ENCODE results near the gene NEK7.

DNA sequence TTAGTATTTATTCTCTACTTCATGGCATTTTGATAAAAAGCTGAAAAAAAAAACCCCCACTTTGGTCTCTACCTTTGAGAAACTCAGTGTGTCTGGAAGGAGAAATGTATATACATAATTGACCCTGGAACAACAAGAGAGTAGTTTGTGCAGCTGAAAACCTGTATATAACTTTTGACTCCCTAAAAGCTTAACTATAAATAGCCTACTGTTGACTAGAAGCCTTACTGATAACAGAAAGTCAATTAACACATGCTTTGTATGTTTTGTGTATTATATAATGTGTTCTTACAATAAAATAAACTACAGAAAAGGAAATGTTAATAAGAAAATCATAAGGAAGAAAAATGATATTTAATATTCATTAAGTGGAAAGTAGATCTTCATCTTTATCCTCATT lies 88.0 kb downstream of the NEK7 start:
- TF ChIP-seq, protein P1, sequence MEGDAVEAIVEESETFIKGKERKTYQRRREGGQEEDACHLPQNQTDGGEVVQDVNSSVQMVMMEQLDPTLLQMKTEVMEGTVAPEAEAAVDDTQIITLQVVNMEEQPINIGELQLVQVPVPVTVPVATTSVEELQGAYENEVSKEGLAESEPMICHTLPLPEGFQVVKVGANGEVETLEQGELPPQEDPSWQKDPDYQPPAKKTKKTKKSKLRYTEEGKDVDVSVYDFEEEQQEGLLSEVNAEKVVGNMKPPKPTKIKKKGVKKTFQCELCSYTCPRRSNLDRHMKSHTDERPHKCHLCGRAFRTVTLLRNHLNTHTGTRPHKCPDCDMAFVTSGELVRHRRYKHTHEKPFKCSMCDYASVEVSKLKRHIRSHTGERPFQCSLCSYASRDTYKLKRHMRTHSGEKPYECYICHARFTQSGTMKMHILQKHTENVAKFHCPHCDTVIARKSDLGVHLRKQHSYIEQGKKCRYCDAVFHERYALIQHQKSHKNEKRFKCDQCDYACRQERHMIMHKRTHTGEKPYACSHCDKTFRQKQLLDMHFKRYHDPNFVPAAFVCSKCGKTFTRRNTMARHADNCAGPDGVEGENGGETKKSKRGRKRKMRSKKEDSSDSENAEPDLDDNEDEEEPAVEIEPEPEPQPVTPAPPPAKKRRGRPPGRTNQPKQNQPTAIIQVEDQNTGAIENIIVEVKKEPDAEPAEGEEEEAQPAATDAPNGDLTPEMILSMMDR (IDR thresholded peaks at IDR 0.05; ENCODE audit: control extremely low read depth in 1 of 3, insufficient read depth in 1 of 3, low read depth in 1 of 3, low read length in 3 of 3) = no peak
- TF ChIP-seq POLR2A (IDR thresholded peaks at IDR 0.05; ENCODE audit: control extremely low read depth in 1 of 2, low read depth in 2 of 2, low read length in 2 of 2) (no peak), RAD21 (IDR thresholded peaks at IDR 0.05 in 1 of 2, conservative IDR thresholded peaks at IDR 0.05 in 1 of 2; ENCODE audit: low read depth in 2 of 2, low read length in 2 of 2) (no peak), EP300 (IDR thresholded peaks at IDR 0.05; ENCODE audit: borderline replicate concordance in 1 of 2, low read depth in 2 of 2, low read length in 2 of 2) (no peak), SP4 (IDR thresholded peaks at IDR 0.05; ENCODE audit: low read length) (no peak)

All from H1 (cell line).